Measurements from ENCODE around the gene IQCN.

Gene IQCN

DNA sequence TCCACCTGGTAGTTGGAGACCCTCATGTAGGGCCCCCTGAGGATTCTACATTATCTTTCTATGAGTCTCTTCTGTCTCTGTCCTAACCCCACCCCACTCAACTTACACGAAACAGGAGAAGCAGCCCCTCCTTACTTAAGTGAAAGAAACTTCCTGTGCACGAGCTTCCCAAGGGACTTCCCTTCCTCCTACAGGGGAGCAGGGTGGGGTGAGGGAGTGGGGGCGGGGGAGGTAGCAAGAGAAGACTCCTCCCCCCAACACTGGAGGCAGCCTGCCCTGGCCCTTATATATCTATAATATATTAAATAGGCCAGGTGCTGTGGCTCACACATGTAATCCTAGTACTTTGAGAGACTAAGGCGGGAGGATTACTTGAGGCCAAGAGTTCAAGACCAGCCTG, 42.5 kb downstream of the IQCN start:
- no peak for DNase-seq (ENCODE audit: low spot score)

DNA sequence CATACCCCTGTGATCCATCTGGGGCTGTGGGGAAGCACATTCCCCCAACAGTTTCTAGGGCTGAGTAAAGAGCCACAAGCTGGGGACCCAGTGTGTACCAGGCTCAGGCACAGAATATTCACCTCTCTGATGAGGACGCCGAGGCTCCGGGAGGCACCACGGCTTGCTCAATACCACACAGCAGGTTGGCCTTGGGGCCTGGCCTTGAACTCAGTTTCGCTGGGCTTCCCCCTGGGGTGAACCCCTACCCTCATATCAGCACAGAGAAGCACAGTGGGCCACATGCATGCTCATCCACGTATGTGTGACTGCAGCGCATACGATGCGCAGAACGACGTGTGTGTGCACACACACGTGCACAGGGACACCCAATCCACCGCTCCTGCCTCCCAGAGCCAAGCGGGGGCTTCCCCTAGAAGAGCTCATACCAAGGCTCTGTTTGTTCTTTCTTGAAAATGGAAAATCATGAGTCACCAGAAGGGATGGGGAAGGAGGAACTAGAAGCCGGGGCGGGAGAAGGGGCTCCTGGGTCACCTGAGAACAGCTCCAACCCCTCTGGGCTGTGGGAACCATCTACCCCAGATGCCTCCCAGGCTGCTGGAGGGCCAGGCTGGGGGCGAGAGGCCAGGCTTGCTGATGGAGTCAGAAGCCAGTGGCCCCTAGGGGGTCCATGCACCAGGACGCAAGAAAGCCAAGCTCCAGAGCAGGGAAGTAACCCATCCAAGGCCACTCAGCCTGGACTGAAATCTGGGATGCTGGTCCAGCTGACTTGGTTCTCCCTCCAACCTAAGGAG, 43.1 kb downstream of the IQCN start:
- DNase-seq (ENCODE audit: low spot score): peak; percentile 60

DNA sequence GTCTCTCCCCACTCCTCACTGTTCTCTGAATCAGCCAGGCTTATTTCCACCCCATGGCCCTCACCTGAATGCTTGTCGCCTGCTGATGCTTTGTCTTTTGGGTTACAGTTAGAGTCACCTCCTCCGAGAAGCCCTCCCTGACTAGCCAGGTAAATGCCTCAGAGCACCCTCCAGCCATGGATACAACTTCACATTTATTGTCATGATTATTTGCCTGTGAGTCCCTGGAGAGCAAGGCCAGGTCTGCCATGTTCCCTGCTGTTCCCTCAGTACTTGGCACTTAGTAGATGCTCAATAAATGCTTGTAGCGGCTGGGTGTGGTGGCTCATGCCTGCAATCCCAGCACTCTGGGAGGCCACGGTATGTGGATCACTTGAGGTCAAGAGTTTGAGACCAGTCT, 44.3 kb downstream of the IQCN start:
- no peak for DNase-seq (ENCODE audit: low spot score)

DNA sequence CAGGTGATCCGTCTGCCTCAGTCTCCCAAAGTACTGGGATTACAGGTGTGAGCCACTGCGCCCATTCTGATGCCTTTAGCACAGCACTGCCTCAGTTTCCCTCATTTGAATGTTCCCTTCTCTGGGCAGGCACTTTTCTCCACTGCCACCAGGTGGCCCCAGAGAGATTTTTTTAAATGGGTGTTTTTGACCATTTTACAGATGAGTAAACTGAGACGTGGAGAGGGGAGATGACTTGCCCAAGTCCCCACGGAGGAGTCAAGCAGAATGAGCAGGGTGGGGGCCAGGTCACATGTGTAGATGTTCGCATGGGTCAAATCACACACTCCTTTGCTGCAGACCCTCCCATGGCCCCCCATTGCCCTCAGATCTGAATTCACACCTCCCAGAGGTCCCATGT, 44.8 kb downstream of the IQCN start:
- no peak for DNase-seq (ENCODE audit: low spot score)

DNA sequence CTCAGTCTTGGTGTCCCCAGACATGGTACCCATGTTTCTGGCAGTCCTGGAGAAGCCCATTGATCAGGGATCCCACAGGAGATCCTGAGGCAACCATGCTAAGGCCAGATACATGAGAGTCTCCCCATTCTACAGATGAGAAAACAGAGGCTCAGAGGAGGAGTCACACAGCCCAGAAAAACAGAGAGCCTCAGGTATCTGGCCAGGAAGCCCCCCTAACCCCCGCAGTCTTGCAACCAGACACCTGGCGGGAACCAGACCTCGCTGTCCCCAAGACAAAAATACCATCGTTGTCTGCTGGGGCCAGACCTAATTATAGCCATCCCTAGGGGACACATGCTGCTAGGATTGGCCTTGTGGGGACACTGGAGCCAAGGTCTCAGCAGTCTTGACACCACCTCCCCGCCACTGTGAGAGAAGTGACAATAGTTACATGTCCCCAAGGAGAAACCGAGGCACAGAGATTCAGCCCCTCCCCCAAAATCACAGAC, 46.4 kb downstream of the IQCN start:
- no peak for DNase-seq (ENCODE audit: low spot score)

DNA sequence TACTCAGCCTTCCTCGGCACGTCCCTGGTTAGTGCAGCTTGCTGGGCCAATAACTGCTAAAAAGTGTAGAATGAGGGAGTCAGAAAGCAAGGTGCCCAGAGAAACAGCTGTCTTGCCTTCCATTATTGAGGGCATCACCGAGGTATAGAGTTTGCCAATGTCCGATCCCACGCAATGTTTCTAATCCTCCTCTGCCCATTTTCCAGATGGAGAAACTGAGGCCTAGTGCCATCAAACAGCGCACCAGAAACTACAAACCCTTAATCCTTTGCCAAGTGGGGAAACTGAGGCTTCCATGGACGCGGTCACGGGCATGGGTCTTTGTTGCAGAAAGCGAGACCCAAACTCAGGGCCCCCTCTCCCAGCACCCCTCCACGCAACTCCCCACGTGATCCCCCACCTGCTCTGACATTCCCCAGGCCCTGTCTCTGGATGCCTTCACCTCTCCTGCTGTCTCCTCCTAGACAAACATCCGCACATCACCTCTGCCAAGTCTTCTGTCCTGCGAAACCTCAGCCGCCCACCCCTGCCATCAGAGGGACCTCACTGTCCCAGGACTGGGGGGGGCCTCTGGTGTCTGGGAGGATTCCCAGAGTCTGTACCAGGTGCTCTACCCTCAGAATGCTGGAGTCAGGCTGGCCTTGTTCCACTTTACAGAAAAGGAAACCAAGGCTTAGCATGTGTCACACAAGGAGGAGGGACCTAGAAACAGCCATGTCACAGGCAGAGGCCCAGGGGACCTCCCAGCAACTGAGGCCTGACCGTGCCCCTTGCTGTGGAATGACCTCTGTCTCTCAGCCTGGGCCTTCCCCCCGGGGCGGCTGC, 47.1 kb downstream of the IQCN start:
- DNase-seq (ENCODE audit: low spot score): no peak

DNA sequence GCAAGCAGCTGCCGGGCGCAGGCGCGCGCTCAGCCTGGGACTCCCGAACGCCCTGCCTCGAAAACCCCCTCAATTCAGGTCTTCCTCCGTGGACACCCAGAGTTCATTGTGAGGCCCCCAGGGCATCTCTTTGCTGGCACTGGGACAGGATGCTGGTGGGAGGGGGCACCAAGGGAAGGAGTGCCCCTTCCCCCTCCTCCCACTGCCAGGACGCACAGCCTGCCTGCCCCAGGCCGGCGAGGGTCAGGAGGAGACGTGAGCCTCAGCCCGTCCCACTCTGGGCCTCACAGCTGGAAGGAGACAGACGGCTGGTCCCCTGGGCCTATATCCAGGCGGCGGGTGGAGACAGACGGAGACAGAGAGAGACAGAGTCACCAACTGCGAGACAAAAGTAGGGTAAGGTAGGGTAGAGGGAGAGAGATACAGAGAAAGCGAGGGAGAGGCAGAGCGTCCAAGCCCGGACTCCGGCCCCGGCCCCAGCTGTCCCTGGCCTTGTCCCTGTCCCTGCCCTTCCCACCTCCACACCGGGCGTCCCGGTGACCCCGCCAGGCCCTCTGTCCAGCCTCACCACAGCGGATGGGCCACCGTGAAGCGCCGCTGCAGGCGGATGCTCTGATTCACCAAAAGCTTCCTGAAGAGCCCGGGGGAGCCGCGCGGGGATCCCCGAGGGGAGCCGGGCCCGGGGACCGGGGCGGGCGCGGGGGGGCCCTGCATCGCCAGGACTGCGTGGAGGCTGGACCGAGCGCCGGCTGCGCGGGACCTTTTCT, 48.4 kb downstream of the IQCN start, which contains the start of gene PDE4C:
Gene PDE4C (minus strand): TSS at position 737 of the 767 bp plus-strand sequence. CDS start 23 bp downstream, at position 714.
- DNase-seq (ENCODE audit: low spot score): no peak

DNA sequence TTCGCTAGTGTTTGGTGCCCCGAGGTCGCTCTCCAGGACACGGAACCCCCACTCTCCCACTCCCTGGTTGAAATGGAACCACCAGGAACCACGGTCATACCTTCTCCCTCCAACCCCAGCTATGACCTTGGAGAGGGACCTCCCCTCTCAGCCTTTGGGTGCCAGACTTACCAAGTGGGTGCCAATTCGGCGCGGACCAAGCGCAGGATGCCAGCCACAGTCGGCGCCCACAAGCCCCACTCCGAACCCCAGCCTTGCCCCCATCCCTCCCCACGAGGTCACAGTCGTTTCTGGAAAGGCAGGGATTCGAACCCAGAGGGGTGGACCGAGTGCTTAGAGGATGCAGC, 48.9 kb downstream of the IQCN start:
- DNase-seq (ENCODE audit: low spot score): no peak

DNA sequence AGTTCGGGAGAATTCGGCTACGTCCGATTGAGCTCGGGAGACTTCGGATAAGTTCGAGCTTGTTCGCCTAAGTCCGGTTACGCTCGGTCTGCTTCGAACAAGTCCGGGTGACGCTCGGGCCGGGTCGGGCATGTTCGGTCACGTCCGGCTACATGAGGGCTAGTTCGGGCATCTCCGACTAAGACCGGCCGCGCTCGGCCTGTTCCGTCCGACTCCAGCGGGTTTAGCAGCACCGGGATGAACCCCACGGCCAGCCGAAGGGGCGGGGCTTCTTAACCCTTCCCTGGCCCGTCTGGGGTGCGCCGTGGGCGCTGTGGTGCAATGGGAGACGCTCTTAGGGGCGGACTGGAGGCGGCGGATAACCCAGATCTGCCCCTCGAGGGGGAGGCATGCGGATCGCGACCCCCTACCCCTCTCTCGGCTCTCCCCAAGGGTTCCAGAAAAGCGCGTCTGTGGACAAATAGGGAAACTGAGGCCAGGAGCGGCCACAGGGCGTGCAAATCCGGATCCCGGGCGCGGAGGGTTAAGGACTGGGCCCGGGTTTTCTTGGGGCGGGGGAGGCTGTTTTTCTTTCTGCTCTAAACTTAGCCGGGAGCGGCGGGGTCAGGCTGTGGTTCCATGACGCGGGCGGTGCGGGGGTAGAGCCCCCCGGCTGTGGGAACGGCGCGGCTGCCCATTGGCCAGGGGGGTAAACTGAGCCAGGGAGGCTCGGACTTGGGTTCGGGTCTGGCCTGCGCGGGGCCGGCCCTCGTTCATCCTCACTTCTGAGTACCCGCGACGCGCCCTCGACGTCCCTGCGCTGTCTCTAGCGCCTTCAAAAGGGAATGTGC, 49.5 kb downstream of the IQCN start:
- peak; percentile 99 for DNase-seq (ENCODE audit: low spot score)

DNA sequence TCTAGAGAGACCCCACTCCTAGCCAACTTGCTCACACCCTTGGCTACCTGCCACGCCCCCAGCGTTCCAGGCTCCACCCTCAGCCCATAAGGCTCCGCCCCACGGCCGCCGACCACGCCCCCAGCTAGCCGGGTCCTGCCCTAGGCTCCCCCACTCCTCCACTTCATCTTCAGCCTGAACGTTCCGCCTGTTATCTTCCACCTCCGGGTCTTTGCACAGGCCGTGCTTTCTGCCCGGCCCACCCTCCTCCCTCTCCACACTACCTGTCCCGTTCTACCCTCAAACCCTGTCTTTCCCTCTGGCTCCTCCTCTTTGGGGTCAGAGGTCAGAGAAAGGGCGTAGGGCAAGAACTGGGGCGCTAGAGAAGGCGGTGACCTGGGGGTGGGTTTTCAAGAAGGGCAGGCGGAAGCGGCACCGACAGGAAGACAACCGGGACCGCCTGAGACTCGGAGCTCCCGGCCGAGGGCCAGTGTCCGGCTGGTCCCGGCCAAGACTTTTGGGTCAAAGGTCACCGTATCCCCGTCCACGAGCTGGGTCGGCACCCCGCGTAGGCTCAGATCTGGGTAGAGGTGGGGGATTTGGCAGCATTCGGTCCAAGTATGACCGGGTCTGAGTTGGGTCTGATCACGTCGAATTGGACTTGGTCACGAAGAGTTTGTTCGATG, 50.3 kb downstream of the IQCN start:
- no peak for DNase-seq (ENCODE audit: low spot score)

DNA sequence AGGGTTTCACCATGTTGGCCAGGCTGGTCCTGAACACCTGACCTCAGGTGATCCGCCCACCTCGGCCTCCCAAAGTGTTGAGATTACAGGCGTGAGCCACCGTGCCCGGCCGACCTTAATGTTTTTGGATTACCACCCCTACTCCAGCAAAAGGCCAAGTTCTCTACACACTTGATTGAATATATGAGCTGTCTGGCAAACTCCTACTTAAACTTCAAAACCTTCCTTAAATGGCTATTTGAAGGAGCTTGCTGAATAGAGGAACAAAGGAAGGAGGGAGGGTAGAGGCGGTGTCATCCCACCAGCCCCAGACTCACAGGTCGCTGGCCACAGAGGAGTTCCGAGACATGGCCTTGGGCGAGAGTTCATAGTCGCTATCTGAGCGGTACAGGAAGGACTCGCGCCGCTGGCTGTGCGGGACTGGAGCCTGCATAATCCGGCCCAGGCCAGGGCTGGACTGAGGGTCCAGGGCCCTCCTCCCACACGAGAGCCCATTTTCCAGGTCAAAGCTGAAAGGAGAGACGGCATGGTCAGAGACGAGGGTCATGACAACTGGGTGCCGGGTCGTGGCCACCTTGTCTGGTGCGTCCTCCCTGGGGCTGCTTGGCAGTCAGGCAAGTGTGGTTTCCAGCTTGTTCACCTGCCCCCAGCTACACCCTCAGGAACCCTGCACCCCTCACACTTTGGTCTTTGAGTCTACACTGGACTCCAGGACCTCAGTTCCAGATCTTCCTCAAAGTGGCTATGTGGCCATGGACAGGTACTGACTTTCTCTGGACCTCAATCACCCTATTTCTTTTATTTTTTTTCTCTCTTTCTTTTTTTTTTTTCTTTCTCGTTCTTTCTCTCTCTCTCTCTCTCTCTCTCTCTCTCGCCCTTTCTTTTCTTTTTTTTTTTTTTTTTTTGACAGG, 52.2 kb downstream of the IQCN start:
- no peak for DNase-seq (ENCODE audit: low spot score)

DNA sequence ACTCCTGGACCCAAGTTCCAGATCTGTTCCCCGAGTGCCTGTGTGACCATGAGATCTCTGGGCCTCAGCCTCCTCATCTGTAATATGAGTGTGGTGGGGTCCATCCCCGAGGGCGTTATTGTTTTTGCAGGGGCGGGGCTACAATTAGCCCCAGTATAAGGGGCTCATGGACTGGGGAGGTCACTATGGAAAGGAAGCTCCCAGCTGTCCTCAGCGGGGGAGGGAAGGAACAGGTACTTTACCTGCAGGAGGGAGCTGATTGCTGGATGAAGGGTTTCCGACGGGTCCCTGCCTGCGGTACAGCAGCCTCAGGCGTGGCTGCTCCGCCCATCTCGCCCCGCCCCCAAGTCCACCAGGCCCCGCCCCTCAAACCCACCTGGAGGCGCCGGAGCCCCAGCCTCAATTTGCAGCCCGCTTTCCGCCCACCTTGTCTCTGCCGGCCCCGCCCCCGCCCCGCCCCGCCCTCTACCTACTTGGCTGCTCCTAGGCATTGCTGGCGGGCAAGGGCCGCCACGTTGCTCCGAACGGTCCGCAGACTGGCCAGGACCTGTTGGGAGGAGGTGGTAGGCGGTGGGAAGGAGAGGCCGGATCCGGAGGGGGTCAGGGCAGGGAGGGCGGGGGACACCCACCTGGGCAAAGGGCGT, 53.5 kb downstream of the IQCN start:
- DNase-seq (ENCODE audit: low spot score): no peak

DNA sequence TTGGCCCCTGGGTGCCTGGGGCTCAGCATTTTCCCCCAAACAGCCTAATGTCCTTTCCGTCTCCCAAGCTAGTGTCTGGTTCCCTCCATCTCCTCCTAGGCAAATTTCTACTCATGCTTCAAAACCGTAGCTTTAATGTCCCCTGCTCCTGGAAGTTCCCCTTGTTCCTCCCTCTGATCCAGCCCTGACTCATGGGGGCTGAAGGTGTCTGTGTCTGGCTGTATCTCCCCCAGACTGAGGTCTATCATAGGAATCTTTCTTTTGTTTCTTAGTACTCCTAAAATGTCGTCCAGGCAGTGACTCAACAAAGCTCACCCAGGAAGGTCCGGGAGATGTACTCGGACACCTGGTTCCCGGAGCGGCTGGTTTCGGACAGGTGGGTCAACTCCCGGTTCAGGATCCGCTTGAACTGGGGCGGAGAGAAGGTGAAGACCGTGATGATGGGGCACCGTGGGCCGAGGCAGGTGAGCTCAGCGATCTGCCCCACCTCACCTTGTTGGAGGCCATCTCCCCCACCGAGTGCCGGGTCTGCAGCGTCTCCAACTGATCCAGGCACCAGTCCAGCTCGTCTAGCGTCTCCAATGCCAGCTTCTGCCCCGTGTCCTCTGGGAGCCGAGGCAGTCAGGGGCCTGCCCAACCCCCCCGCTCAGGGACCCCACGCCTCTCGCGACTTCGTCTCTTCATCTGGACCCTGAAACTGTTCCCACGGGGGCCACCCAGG, 54.2 kb downstream of the IQCN start:
- no peak for DNase-seq (ENCODE audit: low spot score)

DNA sequence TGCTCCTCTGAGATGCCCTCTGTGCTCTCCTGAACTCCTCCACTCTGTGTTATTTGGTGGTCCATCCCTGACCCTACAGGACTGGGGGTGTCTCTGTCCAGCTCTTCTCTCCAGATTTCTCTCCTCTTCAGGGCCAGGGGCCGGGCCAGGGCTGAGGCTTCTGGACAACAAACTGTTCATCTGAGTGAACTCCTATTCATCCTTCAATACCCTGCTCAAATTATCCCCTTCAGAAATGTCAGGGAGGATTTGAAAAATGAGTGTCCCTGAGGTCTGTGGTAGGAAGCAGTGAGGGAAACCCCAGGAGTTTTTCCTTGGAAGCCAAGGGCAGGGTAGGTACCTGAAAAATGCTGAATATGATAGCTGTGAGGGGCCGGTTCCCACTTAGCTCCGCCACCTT, 55.7 kb downstream of the IQCN start:
- DNase-seq (ENCODE audit: low spot score): no peak

DNA sequence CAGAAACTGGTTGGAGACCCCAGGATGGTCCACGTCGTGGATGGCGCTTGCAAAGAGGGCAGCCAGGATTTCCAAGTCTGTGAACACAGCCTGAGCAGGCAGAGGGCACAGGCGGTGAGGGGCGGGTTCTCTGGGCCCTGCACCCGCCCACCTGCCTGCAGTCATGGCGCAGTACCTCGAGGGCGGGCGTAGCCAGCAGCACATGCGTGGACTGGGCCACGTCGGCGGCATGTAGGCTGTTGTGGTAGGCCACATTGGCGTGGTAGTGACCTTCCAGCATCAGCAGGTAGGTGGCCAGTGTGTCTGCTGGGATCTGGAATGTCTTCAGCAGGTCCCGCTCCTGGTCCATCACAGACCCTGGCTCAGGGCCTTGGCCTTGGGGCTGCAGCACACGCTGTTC, 56.1 kb downstream of the IQCN start:
- no peak for DNase-seq (ENCODE audit: low spot score)

DNA sequence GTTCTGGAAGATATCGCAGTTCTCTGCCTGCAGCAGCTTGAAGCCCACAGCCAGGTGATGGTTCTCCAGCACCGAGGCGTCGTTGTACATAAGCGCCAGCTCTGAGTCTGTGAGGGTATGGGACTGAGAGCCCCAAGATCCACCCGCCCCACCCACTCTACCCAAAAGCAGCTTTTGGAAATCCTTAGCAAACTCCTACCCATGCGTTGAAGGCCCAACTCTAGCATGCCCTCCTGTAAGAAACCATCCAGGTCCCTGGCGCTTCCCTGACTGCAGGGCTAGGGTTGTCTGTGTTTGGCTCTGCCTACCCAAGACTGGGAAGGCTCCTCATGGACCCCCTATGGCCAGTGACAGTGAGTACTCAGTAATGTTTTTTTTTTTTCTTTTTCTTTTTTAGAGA, 57.5 kb downstream of the IQCN start:
- DNase-seq (ENCODE audit: low spot score): no peak

DNA sequence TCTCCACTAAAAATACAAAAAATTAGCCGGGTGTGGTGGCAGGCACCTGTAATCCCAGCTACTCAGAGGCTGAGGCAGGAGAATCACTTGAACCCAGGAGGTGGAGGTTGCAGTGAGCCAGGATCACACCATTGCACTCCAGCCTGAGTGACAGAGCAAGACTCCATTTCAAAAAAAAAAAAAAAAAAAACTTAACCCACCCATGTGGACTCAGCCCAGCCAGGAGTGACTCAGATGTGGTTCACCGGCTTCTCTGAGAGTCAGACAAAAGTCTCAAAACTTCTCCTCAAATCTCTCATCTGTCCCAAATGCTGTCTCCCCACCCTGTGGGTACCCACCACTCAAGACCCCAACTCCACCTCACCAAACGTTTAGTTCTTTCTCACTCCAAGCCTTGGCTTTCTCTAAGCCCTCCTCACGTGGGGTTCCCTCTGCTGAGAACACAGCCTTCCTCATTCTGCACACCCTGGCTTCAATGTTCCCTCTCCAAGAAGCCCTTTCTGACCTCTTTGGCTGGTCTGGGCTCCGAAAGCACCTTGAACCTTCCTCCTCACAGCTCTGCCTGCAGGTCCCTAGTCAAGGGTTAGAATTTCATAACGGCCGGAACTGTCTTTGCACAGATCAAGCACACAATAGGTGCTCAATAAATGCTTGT, 59.3 kb downstream of the IQCN start:
- DNase-seq (ENCODE audit: low spot score): no peak

DNA sequence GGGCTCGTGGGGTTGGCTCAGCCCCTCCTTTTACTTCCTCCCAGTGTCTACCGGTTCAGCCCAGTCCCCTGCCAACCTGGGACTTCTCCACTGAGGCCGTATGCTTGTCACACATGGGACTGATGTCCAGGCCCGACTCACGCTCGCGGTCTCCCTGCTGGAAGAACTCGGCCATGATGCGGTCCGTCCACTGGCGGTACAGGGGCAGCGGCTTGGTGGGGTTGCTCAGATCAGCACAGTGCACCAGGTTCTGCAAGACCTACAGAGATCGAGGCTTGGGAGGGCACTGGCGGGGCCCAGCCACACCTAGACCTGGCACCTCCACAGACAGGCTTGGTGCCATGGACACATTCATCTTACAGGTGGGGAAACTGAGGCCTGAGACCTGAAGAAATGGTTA, 62.6 kb downstream of the IQCN start:
- DNase-seq (ENCODE audit: low spot score): no peak

Data from COLO829 (cell line).